HG03064 (cell line): ENCODE data around the gene FBXO44.

Experiments
- ATAC-seq: cut with Tn5 transposase; IDR thresholded peaks from one replicate; pipeline ENCODE4 v1.9.1; 2021; ENCODE audit warnings: low read depth; ENCODE audit not compliant: unreplicated experiment

FBXO44 gene

GRCh38 chr1:11654939-11655808 is 497 bp downstream of the FBXO44 start:
- ATAC-seq = no peak

GRCh38 chr1:11657654-11658053 is 3.0 kb downstream of the FBXO44 start:
- ATAC-seq = no peak

GRCh38 chr1:11658542-11658941 is 3.9 kb downstream of the FBXO44 start:
- ATAC-seq = no peak

GRCh38 chr1:11659748-11660147 is 5.1 kb downstream of the FBXO44 start:
- no peak for ATAC-seq

GRCh38 chr1:11661103-11661502 is 6.4 kb downstream of the FBXO44 start:
- no peak for ATAC-seq

GRCh38 chr1:11664336-11665065 is 9.8 kb downstream of the FBXO44 start:
- ATAC-seq = peak; percentile 40

- no peak for ATAC-seq
Measured at GRCh38 chr1:11668516-11668915, 13.8 kb downstream of the FBXO44 start.

- no peak for ATAC-seq
Measured at GRCh38 chr1:11670747-11671146, 16.1 kb downstream of the FBXO44 start.

- no peak for ATAC-seq
Measured at GRCh38 chr1:11671205-11671543, 16.5 kb downstream of the FBXO44 start.

GRCh38 chr1:11671544-11672286 is 17.0 kb downstream of the FBXO44 start:
- ATAC-seq = no peak

- ATAC-seq = no peak
Measured at GRCh38 chr1:11673089-11673769, 18.6 kb downstream of the FBXO44 start.

- no peak for ATAC-seq
Measured at GRCh38 chr1:11674488-11674887, 19.8 kb downstream of the FBXO44 start.

- ATAC-seq = no peak
Measured at GRCh38 chr1:11675325-11675724, 20.6 kb downstream of the FBXO44 start.

- no peak for ATAC-seq
Measured at GRCh38 chr1:11676386-11677103, 21.9 kb downstream of the FBXO44 start.

GRCh38 chr1:11678442-11678841 is 23.8 kb downstream of the FBXO44 start:
- ATAC-seq = no peak

- peak; percentile 13 for ATAC-seq
Measured at GRCh38 chr1:11680270-11681070, 25.8 kb downstream of the FBXO44 start.

- ATAC-seq = peak; percentile 71
Measured at GRCh38 chr1:11681071-11681771, 26.5 kb downstream of the FBXO44 start, which contains the start of gene MAD2L2. TSS of gene MAD2L2 (minus strand) at chr1:11681148. CDS start at chr1:11680601, 547 bp downstream.

- ATAC-seq = no peak
Measured at GRCh38 chr1:11682287-11682771, 27.7 kb downstream of the FBXO44 start.
